Measurements from ENCODE around the gene NRSN2.

The NRSN2 gene

DNA sequence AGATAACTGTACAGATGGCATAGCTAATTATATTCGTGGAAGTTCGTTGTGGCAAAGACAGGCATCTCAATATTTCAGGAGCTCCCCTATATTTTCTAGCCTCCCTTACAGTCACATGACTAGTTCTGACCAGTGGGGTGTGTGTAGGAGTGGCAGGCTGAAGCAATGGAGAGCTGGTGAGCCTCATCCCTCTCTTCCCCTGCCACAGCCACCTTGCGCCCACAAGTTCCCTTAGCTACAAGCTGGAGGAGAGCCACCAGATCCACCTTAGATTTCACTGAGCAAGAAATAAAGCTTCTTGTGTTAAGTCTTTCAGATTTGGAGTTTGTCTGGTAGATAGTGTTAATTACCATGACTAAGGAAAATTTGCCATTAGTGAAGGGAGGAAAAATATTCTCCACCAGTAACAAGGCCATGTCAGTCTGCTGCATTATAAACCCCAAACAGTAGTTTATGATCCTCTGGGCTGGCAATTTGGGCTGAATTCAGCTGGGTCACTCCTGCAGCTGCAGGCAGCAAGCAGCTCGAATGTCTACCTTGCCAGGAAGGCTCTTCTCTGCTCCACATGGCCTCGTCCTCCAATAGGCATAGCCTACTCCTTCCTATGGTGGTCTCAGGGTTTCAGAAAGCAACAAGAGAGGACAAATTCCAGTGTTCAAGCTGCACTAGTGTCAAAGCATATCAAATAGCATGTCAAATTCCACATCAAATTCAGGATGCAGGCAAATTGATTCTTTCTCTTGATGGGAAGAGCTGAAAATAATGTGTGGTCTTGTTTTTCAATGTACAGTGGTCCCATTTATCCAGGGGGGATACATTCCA is 53.8 kb downstream of the NRSN2 start:
- DNase-seq = peak; percentile 94 to 98

DNA sequence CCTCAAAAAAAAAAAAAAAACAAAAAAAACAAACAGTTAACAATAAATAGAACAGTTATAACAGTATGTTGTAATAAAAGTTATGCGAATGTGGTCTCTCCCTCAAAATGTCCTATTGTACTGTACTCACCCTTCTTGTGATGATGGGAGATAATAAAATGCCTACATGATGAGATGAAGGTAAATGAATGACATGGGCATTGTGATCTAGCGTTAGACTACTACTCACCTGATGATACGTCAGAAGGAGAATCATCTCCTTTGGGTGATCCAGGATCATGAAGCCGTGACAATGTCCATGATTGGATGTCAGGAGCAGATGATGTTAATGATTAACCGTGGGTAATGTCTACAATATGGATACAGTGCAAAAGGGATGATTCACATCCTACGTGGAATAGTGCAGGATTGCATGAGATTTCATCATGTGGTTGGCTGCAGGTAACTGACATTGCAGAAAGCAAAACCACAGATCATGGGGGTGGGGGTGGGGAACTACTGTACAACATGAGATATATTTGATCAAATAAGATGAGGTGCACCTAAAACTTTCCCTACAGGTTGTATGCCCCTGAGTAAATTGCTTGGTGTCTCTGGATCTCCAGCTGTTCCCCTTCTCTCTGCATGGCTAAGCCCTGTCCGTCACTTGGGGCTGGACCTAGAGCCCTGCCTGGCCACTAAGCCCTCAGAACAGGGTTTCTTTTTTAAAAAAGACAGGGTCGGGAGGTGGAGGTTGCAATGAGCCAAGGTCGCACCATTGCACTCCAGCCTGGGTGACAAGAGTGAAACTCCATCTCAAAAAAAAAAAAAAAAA is 55.0 kb downstream of the NRSN2 start:
- no peak for DNase-seq

DNA sequence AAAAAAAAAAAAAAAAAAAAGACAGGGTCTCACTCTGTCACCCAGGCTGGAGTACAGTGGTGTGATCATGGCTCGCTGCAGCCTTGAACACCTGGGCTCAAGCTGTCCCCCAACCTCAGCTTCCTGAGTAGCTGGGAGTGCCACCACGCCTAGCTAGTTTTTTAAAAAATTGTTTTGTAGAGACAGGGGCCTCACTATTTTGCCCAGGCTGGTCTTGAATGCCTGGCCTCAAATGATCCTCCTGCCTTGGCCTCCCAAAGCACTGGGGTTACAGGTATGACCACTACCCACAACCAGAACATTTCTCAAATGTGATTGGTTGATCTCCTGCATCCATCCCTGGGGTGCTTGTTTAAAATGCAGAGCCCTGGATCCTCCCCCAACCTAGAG is 55.6 kb downstream of the NRSN2 start:
- no peak for DNase-seq

DNA sequence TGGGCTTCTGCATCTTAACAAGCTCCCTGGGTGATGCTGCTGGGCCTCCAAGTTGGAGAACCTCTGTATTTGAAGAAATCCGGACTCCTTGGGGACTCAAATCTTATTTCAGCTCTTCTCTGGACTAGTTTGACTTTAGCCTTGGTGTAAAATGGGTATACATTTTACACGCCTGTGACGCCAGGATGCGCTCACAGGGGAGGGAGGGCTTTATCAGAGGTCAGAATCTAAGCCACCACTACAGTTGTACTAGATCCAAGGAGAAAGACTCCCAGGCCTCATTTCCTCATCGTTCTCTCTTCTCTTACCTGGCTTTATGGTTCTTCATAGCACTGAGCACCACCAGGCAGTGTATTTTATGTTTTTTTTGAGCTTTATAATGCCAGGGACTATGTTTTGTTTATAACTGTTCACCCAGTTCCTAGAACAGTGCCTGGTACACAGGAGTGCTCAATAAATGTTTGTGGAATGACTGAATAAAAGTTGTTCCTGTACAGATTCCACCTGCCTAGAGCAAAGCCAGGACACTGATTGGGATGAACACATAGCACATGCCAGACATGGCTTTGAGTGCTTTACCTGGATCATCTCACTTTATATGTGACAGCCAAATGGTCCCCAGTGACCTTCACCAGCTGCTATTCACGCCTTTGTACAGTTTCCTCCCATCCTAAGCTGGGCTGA is 56.1 kb downstream of the NRSN2 start:
- no peak for DNase-seq

DNA sequence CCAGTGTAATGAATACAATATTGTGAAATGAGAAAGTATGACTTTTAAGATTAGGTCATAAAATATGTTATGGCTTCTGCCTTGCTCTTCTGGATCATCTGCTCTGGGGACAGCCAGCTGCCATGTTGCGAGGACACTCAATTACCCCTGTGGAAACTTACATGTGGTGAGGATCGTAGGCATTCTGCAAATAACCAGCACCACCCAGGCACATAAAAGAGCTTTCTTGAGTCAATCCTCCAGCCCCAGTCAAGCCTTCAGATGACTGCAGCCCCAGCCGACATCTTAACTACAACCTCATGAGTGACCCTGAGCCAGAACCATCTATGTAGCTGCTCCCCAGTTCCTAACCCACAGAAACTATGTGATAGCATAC is 56.7 kb downstream of the NRSN2 start:
- no peak for DNase-seq

DNA sequence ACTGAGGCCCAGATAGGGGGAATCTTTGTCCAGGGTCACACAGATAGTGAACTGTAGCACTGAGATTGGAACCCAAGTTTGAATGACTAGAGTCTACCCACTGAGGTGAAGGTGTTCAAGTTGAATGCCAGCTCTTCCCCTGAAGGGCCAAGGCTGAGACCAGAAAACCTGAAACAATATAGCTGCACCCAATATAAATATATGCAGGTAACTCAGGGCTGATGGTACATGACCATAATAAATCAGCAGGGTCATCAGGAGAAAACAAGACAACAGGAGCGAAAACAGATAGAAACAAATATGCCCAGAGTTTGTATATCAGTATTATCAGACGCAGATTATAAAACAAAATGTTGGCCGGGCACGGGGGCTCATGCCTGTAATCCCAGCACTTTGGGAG is 57.2 kb downstream of the NRSN2 start:
- DNase-seq = no peak
